ENCODE data around the gene PSPH.

- TF ChIP-seq, protein P1, sequence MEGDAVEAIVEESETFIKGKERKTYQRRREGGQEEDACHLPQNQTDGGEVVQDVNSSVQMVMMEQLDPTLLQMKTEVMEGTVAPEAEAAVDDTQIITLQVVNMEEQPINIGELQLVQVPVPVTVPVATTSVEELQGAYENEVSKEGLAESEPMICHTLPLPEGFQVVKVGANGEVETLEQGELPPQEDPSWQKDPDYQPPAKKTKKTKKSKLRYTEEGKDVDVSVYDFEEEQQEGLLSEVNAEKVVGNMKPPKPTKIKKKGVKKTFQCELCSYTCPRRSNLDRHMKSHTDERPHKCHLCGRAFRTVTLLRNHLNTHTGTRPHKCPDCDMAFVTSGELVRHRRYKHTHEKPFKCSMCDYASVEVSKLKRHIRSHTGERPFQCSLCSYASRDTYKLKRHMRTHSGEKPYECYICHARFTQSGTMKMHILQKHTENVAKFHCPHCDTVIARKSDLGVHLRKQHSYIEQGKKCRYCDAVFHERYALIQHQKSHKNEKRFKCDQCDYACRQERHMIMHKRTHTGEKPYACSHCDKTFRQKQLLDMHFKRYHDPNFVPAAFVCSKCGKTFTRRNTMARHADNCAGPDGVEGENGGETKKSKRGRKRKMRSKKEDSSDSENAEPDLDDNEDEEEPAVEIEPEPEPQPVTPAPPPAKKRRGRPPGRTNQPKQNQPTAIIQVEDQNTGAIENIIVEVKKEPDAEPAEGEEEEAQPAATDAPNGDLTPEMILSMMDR (IDR thresholded peaks at IDR 0.05) = no peak
- TF ChIP-seq POLR2A (IDR thresholded peaks at IDR 0.05) = peak; percentile 39 to 83
Observed at GRCh38 chr7:56051339-56052191, at the start of gene PSPH, which contains the start of gene CCT6A.
